Glutamatergic neuron (in vitro differentiated cells): ENCODE results near the gene POLR1C. TPM values are rescaled to one million over a fixed set of nuclear protein-coding genes. Genes with fewer than 3 reads are reported as not detected.

Source experiments
- DNase-seq: peaks from one replicate; pipeline ENCODE4 v3.0.0; 2022
- H3K27ac Mint-ChIP-seq: one replicate; pipeline ENCODE4 v1.8.0; 2020; ENCODE audit warnings: mild to moderate bottlenecking, mixed read lengths, inconsistent platforms; ENCODE audit not compliant: unreplicated experiment
- H3K27me3 Mint-ChIP-seq: one replicate; pipeline ENCODE4 v1.8.0; 2020; ENCODE audit warnings: mild to moderate bottlenecking, moderate library complexity, mixed read lengths, inconsistent platforms; ENCODE audit not compliant: unreplicated experiment
- H3K36me3 Mint-ChIP-seq: one replicate; pipeline ENCODE4 v1.8.0; 2020; ENCODE audit warnings: mild to moderate bottlenecking, mixed read lengths, inconsistent platforms; ENCODE audit not compliant: unreplicated experiment
- H3K4me1 Mint-ChIP-seq: one replicate; pipeline ENCODE4 v1.8.0; 2020; ENCODE audit warnings: mild to moderate bottlenecking, low read depth, mixed read lengths, inconsistent platforms; ENCODE audit not compliant: unreplicated experiment
- H3K4me3 Mint-ChIP-seq: one replicate; pipeline ENCODE4 v1.8.0; 2020; ENCODE audit warnings: mild to moderate bottlenecking, mixed read lengths, inconsistent platforms; ENCODE audit not compliant: unreplicated experiment
- H3K9me3 Mint-ChIP-seq: one replicate; pipeline ENCODE4 v1.8.0; 2020; ENCODE audit warnings: mild to moderate bottlenecking, moderate library complexity, mixed read lengths, inconsistent platforms; ENCODE audit not compliant: unreplicated experiment
- total RNA-seq: library from RNA; stranded (reverse); fragmentation: NEBNext Ultra II Directional; extraction: Animal tissue kit (Norgen Biotek cat#: 25700); gene quantifications from one replicate; pipeline ENCODE4 v1.2.1, GENCODE V29; 2021; ENCODE audit not compliant: unreplicated experiment
- TF ChIP-seq, protein P1 (sequence below): fragments of 200-600 bp; sonication (generic); IDR thresholded peaks from one replicate; pipeline ENCODE4 v1.5.0; 2021; ENCODE audit not compliant: partially characterized antibody, unreplicated experiment

Gene POLR1C
- total RNA-seq, 1 donor from 2014 or later, result 18.9 TPM

DNA sequence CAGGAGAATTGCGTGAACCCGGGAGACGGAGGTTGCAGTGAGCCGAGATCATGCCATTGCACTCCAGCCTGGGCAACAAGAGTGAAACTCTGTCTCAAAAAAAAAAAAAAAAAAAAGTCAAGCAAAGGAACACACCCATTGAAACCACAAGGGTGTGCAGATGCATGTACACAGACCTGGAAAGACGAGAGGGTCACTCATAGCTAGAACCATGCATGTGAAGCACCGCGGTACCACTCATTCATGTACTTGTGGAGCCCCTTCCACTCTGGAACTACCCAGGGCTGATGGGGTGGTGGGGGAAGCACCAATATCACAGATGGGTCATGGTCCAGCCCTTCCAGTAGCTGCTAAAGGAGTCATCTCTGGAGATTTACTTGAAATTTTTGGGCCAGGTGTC is 46.9 kb upstream of the POLR1C start:
- DNase-seq, result no peak
- TF ChIP-seq, protein P1, sequence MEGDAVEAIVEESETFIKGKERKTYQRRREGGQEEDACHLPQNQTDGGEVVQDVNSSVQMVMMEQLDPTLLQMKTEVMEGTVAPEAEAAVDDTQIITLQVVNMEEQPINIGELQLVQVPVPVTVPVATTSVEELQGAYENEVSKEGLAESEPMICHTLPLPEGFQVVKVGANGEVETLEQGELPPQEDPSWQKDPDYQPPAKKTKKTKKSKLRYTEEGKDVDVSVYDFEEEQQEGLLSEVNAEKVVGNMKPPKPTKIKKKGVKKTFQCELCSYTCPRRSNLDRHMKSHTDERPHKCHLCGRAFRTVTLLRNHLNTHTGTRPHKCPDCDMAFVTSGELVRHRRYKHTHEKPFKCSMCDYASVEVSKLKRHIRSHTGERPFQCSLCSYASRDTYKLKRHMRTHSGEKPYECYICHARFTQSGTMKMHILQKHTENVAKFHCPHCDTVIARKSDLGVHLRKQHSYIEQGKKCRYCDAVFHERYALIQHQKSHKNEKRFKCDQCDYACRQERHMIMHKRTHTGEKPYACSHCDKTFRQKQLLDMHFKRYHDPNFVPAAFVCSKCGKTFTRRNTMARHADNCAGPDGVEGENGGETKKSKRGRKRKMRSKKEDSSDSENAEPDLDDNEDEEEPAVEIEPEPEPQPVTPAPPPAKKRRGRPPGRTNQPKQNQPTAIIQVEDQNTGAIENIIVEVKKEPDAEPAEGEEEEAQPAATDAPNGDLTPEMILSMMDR, result no peak
- Mint-ChIP-seq H3K4me3 (no peak overlapping the region), H3K27ac (no peak overlapping the region), H3K9me3 (no peaks in the 10 kb centered on the region), H3K4me1 (peaks cover 8% of the 10 kb centered on the region), H3K27me3 (no peaks in the 10 kb centered on the region), H3K36me3 (no peaks in the 10 kb centered on the region)

DNA sequence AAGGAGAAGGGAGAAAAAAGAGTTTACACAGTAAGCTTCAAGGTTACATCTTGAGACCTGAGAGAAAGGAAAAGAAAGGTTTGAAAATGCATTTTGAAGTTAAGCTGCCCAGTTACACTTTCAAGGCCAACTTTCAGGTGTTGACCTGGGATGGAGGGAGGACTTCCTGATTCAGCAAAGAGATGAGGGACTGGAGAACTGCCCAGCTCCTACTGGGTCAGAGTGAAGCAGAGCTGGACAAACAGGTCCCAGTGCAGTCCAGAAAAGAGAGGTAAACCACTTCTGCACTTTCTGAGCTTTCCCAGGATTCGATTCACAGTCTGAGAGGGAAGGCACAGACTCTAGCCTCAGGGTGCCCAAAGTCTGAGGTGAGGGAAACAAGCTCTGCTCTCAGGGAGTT is 45.5 kb upstream of the POLR1C start:
- Mint-ChIP-seq H3K27me3 (no peaks in the 10 kb centered on the region), H3K36me3 (no peaks in the 10 kb centered on the region), H3K4me3 (no peak overlapping the region), H3K9me3 (peaks cover 6% of the 10 kb centered on the region), H3K4me1 (peaks cover 12% of the 10 kb centered on the region), H3K27ac (no peak overlapping the region)
- TF ChIP-seq, protein P1, result no peak
- no peak for DNase-seq

DNA sequence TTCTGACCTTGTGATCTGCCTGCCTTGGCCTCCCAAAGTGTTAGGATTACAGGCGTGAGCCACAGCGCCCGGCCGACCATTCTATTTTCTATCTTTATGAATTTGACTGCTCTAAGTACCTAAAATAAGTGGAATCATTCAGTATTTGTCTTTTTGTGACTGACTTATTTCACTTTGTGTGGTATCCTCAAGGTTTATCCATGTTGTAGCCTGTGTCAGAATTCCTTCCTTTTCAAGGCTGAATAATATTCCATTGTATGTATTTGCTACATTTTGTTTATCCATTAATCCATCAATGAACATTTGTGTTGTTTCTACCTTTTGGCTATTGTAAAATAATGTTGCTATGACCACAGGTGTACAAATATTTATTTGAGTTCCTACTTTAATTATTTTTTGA is 44.4 kb upstream of the POLR1C start:
- Mint-ChIP-seq H3K27me3 (no peaks in the 10 kb centered on the region), H3K4me3 (no peak overlapping the region), H3K36me3 (no peaks in the 10 kb centered on the region), H3K27ac (no peak overlapping the region), H3K9me3 (peaks cover 6% of the 10 kb centered on the region), H3K4me1 (peaks cover 21% of the 10 kb centered on the region)
- TF ChIP-seq, protein P1, result no peak
- no peak for DNase-seq

DNA sequence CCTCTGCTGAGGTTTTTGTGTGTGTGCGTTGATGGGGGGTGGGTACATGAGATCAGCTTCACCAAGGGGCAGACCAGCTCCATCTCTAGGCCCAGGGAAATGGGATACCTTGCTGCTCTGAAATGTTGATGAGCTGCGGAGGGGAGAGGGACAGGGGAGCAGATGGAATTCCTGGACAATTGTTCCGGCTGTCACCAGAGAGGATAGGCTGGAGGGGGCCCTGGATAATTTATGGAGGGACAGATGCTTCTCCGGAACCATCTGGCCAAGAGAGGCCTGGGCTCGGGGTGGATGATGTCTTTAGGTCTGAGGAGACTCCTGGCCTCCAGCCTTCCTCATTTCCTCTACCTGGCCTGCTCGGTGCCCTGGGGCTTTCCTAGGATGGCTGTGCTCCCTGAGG is 41.4 kb upstream of the POLR1C start:
- peaks cover 6% of the 10 kb centered on the region for H3K9me3 Mint-ChIP-seq
- H3K4me3 Mint-ChIP-seq, result peak overlapping the region; percentile 57
- H3K4me1 Mint-ChIP-seq, result peaks cover 23% of the 10 kb centered on the region
- peak; percentile 46 for DNase-seq
- H3K27ac Mint-ChIP-seq, result peak overlapping the region; percentile 36
- no peaks in the 10 kb centered on the region for H3K36me3 Mint-ChIP-seq
- TF ChIP-seq, protein P1, result no peak
- H3K27me3 Mint-ChIP-seq, result no peaks in the 10 kb centered on the region

DNA sequence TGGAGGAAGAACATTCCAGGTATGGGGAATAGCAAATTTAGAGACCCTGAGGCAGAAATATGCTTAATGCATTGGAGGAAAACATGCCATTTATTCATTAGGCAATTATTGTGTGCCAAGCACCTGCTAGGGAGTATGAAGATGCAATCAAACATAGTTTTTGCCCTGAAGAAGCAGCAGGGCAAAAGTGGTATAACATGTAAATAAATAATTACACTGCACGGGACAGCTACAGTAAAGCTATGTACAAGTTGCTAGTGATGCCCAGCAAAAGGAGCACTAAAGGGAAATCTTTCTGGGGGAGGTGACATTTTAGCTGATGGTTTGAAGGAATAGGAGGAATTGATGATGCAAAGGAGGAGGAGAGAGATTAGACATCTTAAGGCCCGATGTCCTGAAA is 40.1 kb upstream of the POLR1C start:
- no peaks in the 10 kb centered on the region for H3K36me3 Mint-ChIP-seq
- H3K4me3 Mint-ChIP-seq, result peak overlapping the region; percentile 98
- H3K27ac Mint-ChIP-seq, result peak overlapping the region; percentile 69
- peaks cover 6% of the 10 kb centered on the region for H3K9me3 Mint-ChIP-seq
- no peak for DNase-seq
- peaks cover 26% of the 10 kb centered on the region for H3K4me1 Mint-ChIP-seq
- H3K27me3 Mint-ChIP-seq, result no peaks in the 10 kb centered on the region
- TF ChIP-seq, protein P1, result no peak
